Stomach (tissue), 4 donors: ENCODE results near the gene CAPN12.

ENCODE experiments used
- CTCF ChIP-seq, 7 experiments: fragments of 450-650 bp in 4 of 7; fragments of 200-600 bp in 3 of 7; sonication (generic) in 3 of 7; IDR thresholded peaks; one replicate each; pipeline ENCODE4 v1.5.1; 2016 to 2019; ENCODE audit warnings: antibody characterized with exemption in 7 of 7, control low read depth in 2 of 7, mild to moderate bottlenecking in 1 of 7
- EP300 ChIP-seq: sonication (generic); formaldehyde crosslinking; IDR thresholded peaks from one replicate; pipeline ENCODE4 v1.6.1; 2017; ENCODE audit warnings: antibody characterized with exemption
- POLR2A ChIP-seq, 4 donors: fragments of 450-650 bp; IDR thresholded peaks; one replicate each; pipeline ENCODE4 v1.6.1; 2016; ENCODE audit warnings: antibody characterized with exemption in 4 of 4, control low read depth in 2 of 4, mild to moderate bottlenecking in 1 of 4, moderate library complexity in 1 of 4
- POLR2AphosphoS5 ChIP-seq, 3 donors: sonication (generic); formaldehyde crosslinking; IDR thresholded peaks; one replicate each; pipeline ENCODE4 v1.6.1; 2016; ENCODE audit warnings: antibody characterized with exemption in 3 of 3

GRCh38 chr19:38730731-38731589 is 13.3 kb downstream of the CAPN12 start:
- no peak for TF ChIP-seq CTCF (IDR thresholded peaks at IDR 0.05)
- no peak for TF ChIP-seq POLR2AphosphoS5 (IDR thresholded peaks at IDR 0.05)
- no peak for TF ChIP-seq POLR2A (IDR thresholded peaks at IDR 0.05)
- no peak for TF ChIP-seq EP300
